GM21825 (cell line): ENCODE measurements around the gene RHBDD2.
"Not testable (repeated sequence)": the region's sequence is repeated elsewhere in the genome, so short reads cannot be mapped to it uniquely, and the experiment has no call there.

Source experiments
- ATAC-seq: cut with Tn5 transposase; IDR thresholded peaks from one replicate; pipeline ENCODE4 v1.9.1; 2021; ENCODE audit warnings: mild to moderate bottlenecking, moderate library complexity; ENCODE audit not compliant: unreplicated experiment

RHBDD2 gene

DNA sequence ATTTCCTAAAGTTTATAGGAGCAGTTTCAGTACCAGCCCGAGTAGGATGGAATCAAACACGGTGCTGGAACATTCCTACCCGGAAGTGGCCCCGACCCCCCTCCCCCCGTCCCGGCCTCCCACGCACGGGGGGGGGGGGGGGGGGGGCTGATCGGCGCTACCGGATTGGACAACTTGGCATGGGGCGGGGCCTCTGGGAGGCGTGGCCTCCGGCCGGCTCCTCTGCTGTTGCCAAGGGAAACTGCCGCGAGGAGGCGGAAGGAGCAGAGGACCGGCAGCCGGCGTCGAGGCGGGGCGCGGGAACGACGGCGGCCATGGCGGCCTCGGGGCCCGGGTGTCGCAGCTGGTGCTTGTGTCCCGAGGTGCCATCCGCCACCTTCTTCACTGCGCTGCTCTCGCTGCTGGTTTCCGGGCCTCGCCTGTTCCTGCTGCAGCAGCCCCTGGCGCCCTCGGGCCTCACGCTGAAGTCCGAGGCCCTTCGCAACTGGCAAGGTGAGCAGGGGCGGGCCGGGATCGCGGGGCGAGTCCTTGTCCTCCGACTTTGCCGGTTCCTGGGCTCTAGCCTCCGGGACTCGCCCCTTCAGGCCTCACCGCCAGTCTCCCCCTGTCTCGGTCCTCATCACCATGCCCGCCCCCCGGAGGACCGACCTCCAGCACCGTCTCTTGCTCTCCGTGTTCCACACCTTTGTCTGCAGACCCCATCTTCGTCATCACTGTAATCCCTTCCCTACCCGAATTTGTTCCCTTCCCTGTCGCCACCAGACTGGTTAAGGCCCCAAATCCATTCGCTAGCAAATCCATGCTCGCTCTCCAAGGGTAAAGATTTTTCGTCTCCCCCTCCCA is at the start of gene RHBDD2:
Gene RHBDD2 (plus strand): TSS at position 266 of the 843 bp plus-strand sequence. CDS start 49 bp downstream, at position 315.
- peak; percentile 96 for ATAC-seq

- not testable (repeated sequence) for ATAC-seq
Observed at GRCh38 chr7:75829656-75830055, 49.2 kb upstream of the RHBDD2 start.

GRCh38 chr7:75830978-75831377 is 47.9 kb upstream of the RHBDD2 start:
- ATAC-seq: no peak

DNA sequence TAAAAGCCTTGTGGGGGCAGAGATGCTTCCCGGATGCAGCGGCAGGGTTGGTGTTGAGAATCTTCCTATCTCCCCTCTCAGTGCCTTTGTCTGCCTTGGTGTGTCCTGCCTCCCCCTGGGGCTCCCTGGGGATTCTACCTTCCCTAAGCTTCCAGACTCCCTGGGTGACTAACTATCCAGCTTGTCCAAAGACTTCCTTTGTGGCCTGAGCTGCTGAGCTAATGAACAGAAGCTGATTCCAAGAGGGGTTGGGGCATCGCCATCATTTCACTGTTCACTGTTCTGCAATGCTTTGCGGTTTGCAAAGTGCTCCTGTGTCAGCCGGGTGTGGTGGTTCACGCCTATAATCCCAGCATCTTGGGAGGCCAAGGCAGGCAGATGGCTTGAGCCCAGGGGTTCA is 45.2 kb upstream of the RHBDD2 start:
- ATAC-seq: not testable (repeated sequence)

DNA sequence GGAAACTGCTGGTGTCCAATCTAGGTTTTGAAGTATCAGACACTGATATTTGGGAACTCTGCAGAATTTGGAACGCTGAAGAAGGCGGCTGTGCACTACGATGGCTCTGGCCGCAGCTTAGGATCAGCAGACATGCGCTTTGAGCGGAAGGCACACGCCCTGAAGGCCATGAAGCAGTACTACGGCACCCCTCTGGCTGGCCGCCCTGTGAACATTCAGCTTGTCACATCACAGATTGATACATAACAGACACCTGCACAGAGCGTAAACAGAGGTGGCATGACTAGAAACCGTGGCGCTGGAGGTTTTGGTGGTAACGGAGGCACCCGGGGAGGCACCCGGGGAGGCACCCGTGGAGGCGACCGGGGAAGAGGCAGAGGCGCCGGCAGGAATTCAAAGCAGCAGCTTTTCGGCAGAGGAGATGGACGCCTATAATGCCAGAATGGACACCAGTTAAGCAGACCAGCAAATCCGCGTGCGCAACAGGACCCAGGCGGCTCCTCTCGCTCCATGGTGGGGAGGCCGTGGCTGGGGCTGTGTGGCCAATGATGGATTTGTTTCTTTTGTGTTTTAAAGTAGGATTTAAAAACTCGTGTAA is 43.0 kb upstream of the RHBDD2 start:
- ATAC-seq: no peak

DNA sequence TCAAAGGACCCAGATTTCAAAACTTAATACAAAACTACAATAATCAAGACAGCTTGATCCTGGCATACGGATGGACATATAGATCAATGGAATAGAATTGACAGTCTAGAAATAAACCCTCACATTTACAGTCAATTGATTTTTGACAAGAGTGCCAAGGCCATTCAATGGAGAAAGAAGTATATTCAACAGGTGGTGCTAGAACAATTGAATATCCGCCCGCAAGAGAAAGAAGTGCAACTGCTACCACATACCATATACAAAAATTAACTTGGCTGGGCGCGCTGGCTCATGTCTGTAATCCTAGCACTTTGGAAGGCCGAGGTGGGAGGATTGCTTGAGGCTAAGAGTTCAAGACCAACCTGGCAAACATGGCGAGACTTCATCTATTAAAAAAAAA is 42.0 kb upstream of the RHBDD2 start:
- no peak for ATAC-seq

- ATAC-seq: not testable (repeated sequence)
Observed at GRCh38 chr7:75838281-75838930, 40.4 kb upstream of the RHBDD2 start.

GRCh38 chr7:75840029-75840428 is 38.8 kb upstream of the RHBDD2 start:
- no peak for ATAC-seq

DNA sequence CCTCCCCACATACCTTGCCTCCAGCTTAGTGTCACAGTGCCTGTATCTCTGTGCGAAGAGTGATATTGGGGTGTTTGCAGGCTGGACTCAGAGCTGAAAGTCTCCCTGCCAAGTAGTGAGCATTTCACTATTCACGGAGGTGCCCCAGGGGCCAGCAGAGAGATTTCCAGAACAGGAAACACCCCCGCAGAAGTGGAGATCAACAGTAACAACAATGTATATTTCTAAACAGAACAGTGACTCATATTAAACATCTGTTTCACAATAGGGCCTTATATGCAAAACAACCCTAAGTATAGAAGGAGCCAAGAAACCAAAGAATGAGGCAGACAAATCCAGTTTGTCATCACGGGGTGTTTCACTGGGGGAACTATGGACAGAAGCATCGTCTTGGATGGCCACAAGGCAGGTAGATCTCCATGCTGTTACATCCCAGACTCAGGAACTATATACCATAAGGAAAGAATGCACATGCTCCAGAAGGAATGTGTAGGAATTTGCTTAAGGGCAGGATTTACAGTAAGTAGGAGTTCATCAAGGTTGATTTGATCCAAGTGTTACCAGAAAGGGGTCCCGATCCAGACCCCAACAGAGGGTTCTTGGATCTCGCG is 35.9 kb upstream of the RHBDD2 start:
- peak; percentile 84 for ATAC-seq

GRCh38 chr7:75843613-75844116 is 35.2 kb upstream of the RHBDD2 start:
- ATAC-seq: no peak

DNA sequence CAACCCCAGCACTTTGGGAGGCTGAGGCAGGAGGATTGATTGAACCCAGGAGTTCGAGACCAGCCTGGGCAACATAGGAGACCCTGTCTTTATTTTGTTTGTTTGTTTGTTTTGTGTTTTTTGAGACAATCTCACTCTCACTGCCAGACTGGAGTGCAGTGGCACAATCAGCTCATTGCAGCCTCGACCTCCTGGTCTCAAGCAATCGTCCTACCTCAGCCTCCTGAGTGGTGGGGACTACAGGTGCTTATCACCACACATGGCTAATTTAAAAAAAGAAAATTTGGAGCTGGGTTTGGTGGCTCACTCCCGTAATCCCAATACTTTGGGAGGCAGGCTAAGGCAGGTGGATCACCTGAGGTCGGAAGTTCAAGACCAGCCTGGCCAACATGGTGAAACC is 34.7 kb upstream of the RHBDD2 start:
- ATAC-seq: no peak

- not testable (repeated sequence) for ATAC-seq
Observed at GRCh38 chr7:75845132-75845531, 33.7 kb upstream of the RHBDD2 start.

DNA sequence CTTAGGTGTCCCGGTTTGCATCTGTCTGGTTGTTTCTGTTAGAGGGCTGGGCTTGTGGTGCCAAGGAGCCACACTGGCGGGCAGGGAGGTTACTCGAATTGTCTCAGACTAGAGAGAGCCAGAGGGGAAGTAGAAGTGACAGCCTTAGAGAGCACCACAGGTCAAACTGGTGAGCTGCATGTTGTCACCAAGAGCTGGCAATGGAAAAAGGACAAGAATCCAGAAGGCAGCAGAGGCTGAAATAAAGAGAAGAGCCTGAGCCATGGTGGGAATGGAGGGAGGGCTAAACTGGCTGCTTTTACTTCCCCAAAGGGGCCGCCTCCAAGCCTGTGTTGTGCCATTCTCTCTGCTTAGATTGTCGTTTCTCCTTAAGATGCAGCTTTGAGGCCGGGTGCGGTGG is 31.1 kb upstream of the RHBDD2 start:
- no peak for ATAC-seq

- no peak for ATAC-seq
Observed at GRCh38 chr7:75849573-75849972, 29.3 kb upstream of the RHBDD2 start.

GRCh38 chr7:75850235-75850634 is 28.6 kb upstream of the RHBDD2 start:
- no peak for ATAC-seq

DNA sequence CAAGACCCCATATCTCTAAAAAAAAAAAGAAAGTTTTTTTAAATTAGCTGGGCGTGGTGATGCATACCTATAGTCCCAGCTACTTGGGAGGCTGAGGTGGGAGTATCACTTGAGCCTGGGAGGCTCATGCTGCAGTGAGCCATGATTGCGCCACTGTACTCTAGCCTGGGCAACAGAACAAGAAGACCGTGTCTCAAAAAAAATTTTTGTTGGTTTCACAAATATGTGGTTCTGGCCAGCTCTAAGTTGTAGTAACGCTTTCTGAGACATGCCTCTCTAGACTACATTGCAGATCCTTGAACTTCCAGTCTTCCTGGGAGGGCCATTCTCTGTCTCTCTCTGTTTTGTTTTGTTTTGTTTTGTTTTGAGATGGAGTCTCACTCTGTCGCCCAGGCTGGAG is 24.6 kb upstream of the RHBDD2 start:
- no peak for ATAC-seq

GRCh38 chr7:75854813-75855345 is 24.0 kb upstream of the RHBDD2 start:
- ATAC-seq: not testable (repeated sequence)

DNA sequence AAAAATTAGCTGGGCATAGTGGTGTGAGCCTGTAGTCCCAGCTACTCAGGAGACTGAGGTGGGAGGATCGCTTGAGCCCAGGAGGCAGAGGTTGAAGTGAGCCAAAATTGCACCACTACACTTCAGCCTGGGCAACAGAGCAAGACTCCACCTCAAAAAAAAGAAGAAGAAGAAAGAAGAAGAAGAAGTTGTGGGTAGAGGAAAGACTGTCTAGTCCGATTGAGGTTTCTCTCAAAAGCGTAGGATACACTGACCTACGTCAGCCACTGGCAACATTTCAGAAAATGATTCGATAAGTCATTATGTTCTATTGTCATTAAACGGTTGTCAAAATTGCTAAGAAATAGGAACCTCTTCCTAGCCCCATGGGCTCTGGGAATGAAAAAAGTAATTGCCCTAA is 22.3 kb upstream of the RHBDD2 start:
- ATAC-seq: no peak

- no peak for ATAC-seq
Observed at GRCh38 chr7:75858410-75858809, 20.4 kb upstream of the RHBDD2 start.

GRCh38 chr7:75861636-75862035 is 17.2 kb upstream of the RHBDD2 start:
- ATAC-seq: no peak

DNA sequence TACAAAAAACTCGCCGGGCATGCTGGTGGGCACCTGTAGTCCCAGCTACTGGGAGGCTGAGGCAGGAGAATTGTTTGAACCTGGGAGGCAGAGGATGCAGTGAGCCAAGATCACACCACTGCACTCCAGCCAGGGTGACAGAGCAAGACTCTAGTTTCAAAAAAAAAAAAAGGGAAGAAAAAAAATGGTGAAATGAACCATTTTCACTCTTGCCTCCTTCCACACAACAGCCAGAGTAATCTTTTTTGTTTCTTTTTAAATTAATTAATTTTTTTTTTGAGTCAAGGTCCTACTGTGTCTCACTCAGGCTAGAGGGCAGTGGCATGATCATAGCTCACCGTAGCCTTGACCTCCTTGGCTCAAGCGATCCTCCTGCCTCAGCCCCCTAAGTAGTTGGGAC is 14.6 kb upstream of the RHBDD2 start:
- ATAC-seq: not testable (repeated sequence)
